HUES48 (cell line): ENCODE results near the gene IGSF9B.
A peak's percentile ranks its signal among the peaks of the same experiment; 100 is the strongest.

Source experiments
- H3K27ac ChIP-seq: one replicate; pipeline ENCODE4 v1.7.0; 2013; ENCODE audit warnings: low read depth, low read length, inconsistent platforms
- H3K27me3 ChIP-seq: 2 replicates; pipeline ENCODE4 v1.6.1; 2013; ENCODE audit warnings: mild to moderate bottlenecking, low read length; ENCODE audit not compliant: control insufficient read depth, insufficient read depth
- H3K36me3 ChIP-seq: 2 replicates; pipeline ENCODE4 v1.6.1; 2013; ENCODE audit warnings: low read length; ENCODE audit not compliant: control insufficient read depth, insufficient read depth
- H3K4me1 ChIP-seq: 2 replicates; pipeline ENCODE4 v1.6.1; 2013; ENCODE audit warnings: mild to moderate bottlenecking, low read length; ENCODE audit not compliant: control insufficient read depth, insufficient read depth
- H3K4me3 ChIP-seq: 2 replicates; pipeline ENCODE4 v1.5.1; 2013; ENCODE audit warnings: mild to moderate bottlenecking, low read depth, low read length
- H3K9ac ChIP-seq: 2 replicates; pipeline ENCODE4 v1.6.1; 2013; ENCODE audit warnings: mild to moderate bottlenecking, low read depth, low read length, moderate library complexity
- H3K9me3 ChIP-seq: 2 replicates; pipeline ENCODE4 v1.6.1; 2013; ENCODE audit warnings: low read length; ENCODE audit not compliant: control insufficient read depth, insufficient read depth

IGSF9B gene

DNA sequence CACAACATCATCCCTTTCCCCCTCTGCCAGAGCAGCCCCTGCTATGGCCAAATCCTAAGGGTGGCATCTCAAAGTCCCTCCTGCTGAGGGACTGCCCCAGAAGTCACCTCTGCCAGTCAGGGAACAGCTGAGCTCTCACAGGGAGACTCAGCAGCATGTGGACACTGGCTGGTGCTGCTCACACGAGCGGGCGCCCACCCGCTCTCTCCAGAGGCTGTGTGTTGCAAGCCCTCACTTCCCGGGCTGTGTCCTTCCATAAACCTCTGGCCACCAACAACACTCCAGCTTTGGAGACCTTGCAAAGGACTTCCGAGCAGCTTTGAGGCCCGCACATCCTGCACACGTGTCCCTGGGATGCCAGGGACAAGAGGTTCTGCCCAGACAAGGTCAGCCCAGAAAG is 2.8 kb downstream of the IGSF9B start:
- peaks cover 35% of the 10 kb centered on the region for H3K27me3 ChIP-seq
- peaks cover 55% of the 10 kb centered on the region for H3K4me1 ChIP-seq
- H3K36me3 ChIP-seq = no peaks in the 10 kb centered on the region
- no peak overlapping the region for H3K4me3 ChIP-seq
- H3K27ac ChIP-seq = no peak overlapping the region
- no peaks in the 10 kb centered on the region for H3K9me3 ChIP-seq
- H3K9ac ChIP-seq = no peak overlapping the region

GRCh38 chr11:133953547-133953946 is 3.2 kb downstream of the IGSF9B start:
- Histone ChIP-seq H3K27ac (no peak overlapping the region), H3K4me1 (peaks cover 59% of the 10 kb centered on the region), H3K9me3 (no peaks in the 10 kb centered on the region)

DNA sequence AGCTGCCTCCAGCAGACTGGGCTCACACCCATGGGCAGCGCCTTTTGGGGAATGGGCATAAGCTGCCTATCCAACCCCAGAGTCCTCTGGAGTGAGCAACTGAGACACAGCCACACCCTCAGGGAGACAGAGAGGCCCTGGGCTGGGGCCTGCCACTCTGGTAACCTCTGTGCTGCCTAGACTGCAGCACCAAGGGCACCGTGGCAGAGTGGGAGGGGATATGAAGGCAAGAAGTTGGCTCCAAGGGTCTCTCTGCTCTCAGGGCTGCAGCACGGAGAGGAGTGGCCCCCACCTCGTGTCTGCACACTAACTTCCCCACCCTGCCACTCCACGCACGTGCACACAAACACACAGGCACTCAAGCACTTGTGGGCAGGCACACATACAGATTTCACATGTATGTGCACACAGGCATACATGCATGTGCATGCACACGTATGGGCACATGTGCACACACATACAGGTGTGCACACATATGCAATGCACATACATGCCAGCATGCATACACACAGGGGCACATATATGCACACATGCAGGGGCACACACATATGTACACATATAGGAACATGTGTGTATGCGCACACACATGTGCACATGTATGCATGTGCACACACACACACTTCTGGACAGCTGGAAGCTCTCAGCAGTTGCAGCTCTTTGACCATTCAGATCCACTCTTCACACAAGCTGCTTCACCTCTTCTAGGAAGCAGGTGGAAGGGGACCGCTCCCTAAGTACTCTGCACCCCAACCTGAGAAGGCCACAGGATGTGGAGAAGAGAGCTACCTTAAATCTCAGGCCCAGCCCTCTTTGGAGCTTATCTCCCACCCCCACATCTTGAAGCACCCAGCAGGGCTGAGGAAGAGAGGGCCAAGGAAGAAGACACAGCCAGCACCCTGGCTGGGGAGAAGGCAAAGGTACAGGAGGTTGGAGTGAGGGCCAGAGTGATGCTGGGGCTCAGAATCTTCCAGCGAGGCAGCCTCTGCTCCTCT is 4.3 kb downstream of the IGSF9B start:
- no peak overlapping the region for H3K4me3 ChIP-seq
- H3K9me3 ChIP-seq = no peaks in the 10 kb centered on the region
- H3K27ac ChIP-seq = peak overlapping the region; percentile 71
- peaks cover 63% of the 10 kb centered on the region for H3K4me1 ChIP-seq
- no peak overlapping the region for H3K9ac ChIP-seq
- no peaks in the 10 kb centered on the region for H3K36me3 ChIP-seq
- H3K27me3 ChIP-seq = peaks cover 21% of the 10 kb centered on the region

More at GRCh38 chr11:133953547-133953946, 3.2 kb downstream of the IGSF9B start:
- Histone ChIP-seq H3K36me3 (no peaks in the 10 kb centered on the region), H3K27me3 (peaks cover 30% of the 10 kb centered on the region), H3K9ac (no peak overlapping the region), H3K4me3 (no peak overlapping the region)

DNA sequence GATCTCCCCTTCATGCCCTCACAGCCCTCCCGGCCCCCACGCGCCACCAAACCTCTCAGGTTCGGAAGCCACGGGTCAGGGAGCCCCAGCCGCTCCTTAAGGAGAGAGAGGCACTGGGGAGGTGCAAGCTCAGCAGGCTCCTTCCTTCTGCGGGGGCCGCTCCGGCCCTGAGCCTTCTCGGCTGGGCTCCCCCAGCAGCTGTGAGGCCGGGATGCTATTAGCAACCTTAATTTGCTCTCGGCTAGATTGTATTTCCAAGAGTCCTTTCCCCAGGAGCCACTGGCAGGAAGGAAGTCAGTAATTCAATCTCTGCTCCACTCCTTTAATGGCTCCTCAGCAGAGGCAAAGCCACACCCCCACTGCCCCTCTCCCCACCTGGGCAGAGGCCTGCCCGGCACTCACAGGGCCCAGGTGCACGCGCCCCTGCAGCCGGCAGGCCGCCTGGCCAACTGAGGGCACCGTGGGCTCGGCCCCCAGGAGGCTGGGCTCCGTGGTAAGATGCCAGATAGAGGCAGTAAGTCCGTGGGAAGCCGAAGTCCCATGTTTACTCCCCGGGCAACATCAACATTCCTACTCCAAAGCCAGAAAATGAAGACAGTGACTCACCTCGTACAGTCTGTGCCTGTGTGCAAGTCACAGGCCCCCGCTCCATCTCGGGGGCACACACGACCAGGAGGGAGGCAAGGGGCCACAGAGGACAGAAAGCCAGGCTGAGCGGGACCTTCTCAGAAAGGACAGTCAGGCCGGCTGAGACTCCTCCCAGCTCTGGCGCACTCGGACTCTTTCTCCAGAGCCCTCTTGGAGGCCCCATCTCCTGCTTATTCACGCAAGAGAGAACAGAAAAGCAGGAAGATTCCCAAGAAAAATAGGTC is 5.2 kb downstream of the IGSF9B start:
- Histone ChIP-seq H3K27me3 (peaks cover 19% of the 10 kb centered on the region), H3K27ac (peak overlapping the region; percentile 71), H3K9me3 (no peaks in the 10 kb centered on the region), H3K36me3 (no peaks in the 10 kb centered on the region), H3K4me3 (peak overlapping the region; percentile 28; the same call in 1 of the 2 replicates), H3K4me1 (peaks cover 70% of the 10 kb centered on the region), H3K9ac (no peak overlapping the region)

DNA sequence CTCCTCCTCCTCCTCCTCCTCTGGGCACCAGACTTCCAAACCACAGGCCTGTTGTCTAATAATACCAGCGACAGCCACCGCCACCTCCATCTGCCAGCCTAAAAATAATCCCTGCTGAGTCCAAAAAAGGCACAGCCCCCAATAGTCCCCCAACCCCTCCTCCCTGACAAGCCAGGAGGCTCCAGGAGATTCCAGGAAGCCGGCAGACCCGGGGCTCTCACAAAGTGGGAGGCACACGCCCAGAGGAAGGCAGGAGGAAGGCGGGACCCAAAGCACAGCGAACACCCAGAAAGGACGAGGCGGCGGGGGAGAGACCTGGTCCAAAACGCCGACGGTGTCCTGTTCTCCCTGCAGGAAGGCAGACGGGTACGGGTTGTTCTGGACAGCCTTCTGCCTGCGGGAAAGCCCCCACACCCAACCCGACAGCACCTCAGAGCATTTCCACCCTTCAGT is 5.9 kb downstream of the IGSF9B start:
- no peaks in the 10 kb centered on the region for H3K9me3 ChIP-seq
- H3K4me1 ChIP-seq = peaks cover 74% of the 10 kb centered on the region
- peak overlapping the region; percentile 71 for H3K27ac ChIP-seq
- peak overlapping the region; percentile 28; the same call in 1 of the 2 replicates for H3K4me3 ChIP-seq
- peaks cover under 1% of the 10 kb centered on the region; the same call in 1 of the 2 replicates for H3K36me3 ChIP-seq
- no peak overlapping the region for H3K9ac ChIP-seq
- H3K27me3 ChIP-seq = peaks cover 16% of the 10 kb centered on the region

DNA sequence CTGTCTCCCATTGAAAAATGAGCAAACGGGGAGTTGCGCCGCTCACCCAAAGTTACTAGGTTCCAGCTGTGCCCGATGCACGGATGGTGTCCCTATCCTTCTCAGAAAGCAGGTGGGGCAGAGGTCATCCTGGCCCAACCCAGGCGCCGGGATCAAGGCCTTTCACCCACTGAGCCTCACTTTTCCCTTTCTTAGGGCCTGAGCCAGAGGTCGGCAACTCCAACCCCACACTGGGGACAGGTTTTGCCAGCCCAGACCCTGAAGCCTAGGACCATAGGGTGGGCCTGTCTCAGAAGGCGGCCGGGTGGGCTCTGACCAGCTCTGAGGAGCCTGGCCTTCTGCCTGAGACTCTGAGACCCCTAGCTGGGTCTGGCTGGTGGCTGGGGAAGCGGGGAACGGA is 6.3 kb downstream of the IGSF9B start:
- no peak overlapping the region for H3K27ac ChIP-seq

GRCh38 chr11:133949129-133949528 is 7.6 kb downstream of the IGSF9B start:
- H3K4me3 ChIP-seq = no peak overlapping the region
- peaks cover 69% of the 10 kb centered on the region for H3K4me1 ChIP-seq
- H3K9me3 ChIP-seq = no peaks in the 10 kb centered on the region
- no peak overlapping the region for H3K27ac ChIP-seq
- H3K27me3 ChIP-seq = peaks cover under 1% of the 10 kb centered on the region; the same call in 1 of the 2 replicates
- H3K9ac ChIP-seq = no peak overlapping the region
- peaks cover 12% of the 10 kb centered on the region for H3K36me3 ChIP-seq

More for the DNA sequence above, 6.3 kb downstream of the IGSF9B start:
- Histone ChIP-seq H3K36me3 (peaks cover 3% of the 10 kb centered on the region; the same call in 1 of the 2 replicates), H3K9me3 (no peaks in the 10 kb centered on the region), H3K4me3 (no peak overlapping the region), H3K4me1 (peaks cover 74% of the 10 kb centered on the region), H3K9ac (no peak overlapping the region), H3K27me3 (peaks cover 13% of the 10 kb centered on the region)

- Histone ChIP-seq H3K4me1 (peaks cover 69% of the 10 kb centered on the region), H3K9me3 (no peaks in the 10 kb centered on the region), H3K27me3 (no peaks in the 10 kb centered on the region), H3K27ac (peak overlapping the region; percentile 37), H3K9ac (no peak overlapping the region), H3K4me3 (no peak overlapping the region), H3K36me3 (peaks cover 16% of the 10 kb centered on the region)
These were observed 8.1 kb downstream of the IGSF9B start for GRCh38 chr11:133948711-133949110.

DNA sequence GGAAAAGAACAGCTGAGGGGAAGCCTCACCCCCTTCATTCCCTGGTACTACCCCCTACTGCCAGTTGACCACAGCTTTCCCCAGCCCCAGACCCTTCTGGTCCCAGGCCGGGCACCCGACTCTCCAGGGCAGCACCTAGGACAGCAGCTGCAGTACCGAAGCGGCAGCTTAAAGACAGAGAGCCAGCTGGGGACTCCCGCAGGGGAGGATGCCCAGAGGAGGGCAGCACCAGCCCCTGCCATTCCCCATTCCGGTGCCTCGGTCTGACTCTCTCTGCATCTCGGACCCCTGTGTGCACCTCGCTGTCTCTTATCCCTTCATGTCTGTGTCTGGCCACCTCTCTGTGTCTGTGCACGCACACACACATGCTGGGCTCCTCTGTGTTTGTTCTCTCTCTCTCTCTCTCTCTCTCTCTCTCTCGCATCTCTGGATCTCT is 9.4 kb downstream of the IGSF9B start:
- Histone ChIP-seq H3K9me3 (no peaks in the 10 kb centered on the region), H3K27me3 (no peaks in the 10 kb centered on the region), H3K9ac (no peak overlapping the region), H3K27ac (no peak overlapping the region), H3K4me1 (peaks cover 57% of the 10 kb centered on the region), H3K36me3 (peaks cover 26% of the 10 kb centered on the region), H3K4me3 (no peak overlapping the region)

DNA sequence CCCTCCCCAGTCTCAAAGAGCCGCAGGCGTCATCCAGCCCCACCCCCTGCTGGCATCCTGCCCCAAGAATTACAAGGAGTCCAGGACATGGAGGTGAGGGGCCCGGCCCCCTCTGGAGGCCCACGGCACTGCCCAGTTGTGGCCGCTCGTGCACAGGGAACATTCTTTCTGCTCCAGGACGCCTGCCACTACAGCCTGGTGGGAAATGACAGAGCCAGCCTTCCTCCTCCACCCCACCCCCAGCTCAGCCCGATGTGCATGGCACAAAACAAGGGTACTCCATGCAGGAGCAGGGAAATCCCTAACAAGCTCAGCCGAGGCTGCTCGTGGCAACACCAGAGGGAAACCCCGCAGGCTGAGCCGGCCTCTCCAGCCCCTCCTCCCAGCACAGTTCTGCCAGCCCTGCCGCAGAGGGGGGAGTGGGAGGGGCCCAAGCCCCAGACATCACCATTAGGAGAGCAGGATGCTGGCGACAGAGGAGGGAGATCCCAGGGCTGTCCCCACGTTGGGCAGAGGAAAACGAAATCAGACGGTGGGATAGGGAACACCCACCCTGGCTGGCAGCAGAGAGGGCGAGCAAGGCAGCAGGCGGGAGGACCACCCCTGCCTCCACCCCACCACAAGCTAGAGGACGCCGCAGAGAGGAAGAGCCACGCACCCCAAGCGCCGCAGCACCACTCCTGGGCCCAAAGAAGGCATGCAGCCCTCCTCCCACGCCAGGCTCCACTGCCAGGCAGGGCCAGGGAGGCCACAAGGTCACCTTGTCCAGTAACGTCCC is 10.0 kb downstream of the IGSF9B start:
- H3K4me1 ChIP-seq = peaks cover 51% of the 10 kb centered on the region

More for the DNA sequence above, 10.0 kb downstream of the IGSF9B start:
- no peaks in the 10 kb centered on the region for H3K27me3 ChIP-seq
- H3K36me3 ChIP-seq = peaks cover 32% of the 10 kb centered on the region
- H3K27ac ChIP-seq = no peak overlapping the region
- H3K9ac ChIP-seq = no peak overlapping the region
- H3K9me3 ChIP-seq = no peaks in the 10 kb centered on the region
- no peak overlapping the region for H3K4me3 ChIP-seq
